MCF 10A (cell line): Measurements from ENCODE around the gene PCNX3. TPM values are rescaled to one million over a fixed set of nuclear protein-coding genes. Genes with fewer than 3 reads are reported as not detected.

Experiments used
- BruUV-seq: library from RNA; stranded (reverse); fragments of 400-500 nt; replicated peaks from 2 replicates; lab custom pipeline; 2021; lab: Mats Ljungman, UMichigan
- CTCF ChIA-PET: fragments of 300-600 bp; sonication (Branson Sonifier 250); formaldehyde crosslinking; extraction: SDS; loops from one replicate; lab custom pipeline; 2021; ENCODE audit warnings: antibody characterized with exemption, inconsistent platforms; lab: Yijun Ruan, JAX
- POLR2A ChIA-PET: fragments of 300-600, 350-650 bp; sonication (Branson Sonifier 250); formaldehyde crosslinking; extraction: SDS; loops from one replicate; lab custom pipeline; 2020; ENCODE audit warnings: antibody characterized with exemption, inconsistent platforms; lab: Yijun Ruan, JAX
- DNase-seq: peaks from one replicate; pipeline ENCODE4 v3.0.0-alpha.2; 2018; ENCODE audit not compliant: unreplicated experiment
- H3K27ac Mint-ChIP-seq: one replicate; pipeline ENCODE4 v1.8.0; 2022; ENCODE audit warnings: mild to moderate bottlenecking, low read depth, mixed read lengths; ENCODE audit not compliant: unreplicated experiment
- H3K27me3 Mint-ChIP-seq: one replicate; pipeline ENCODE4 v1.8.0; 2022; ENCODE audit warnings: mixed read lengths; ENCODE audit not compliant: insufficient read depth, unreplicated experiment
- H3K36me3 Mint-ChIP-seq: one replicate; pipeline ENCODE4 v1.8.0; 2022; ENCODE audit warnings: mild to moderate bottlenecking, moderate library complexity, mixed read lengths; ENCODE audit not compliant: insufficient read depth, unreplicated experiment
- H3K4me1 Mint-ChIP-seq: one replicate; pipeline ENCODE4 v1.8.0; 2022; ENCODE audit warnings: mixed read lengths; ENCODE audit not compliant: insufficient read depth, unreplicated experiment
- H3K4me3 Mint-ChIP-seq: one replicate; pipeline ENCODE4 v1.8.0; 2022; ENCODE audit warnings: mild to moderate bottlenecking, moderate library complexity, mixed read lengths; ENCODE audit not compliant: unreplicated experiment
- H3K9me3 Mint-ChIP-seq: one replicate; pipeline ENCODE4 v1.8.0; 2022; ENCODE audit warnings: mixed read lengths; ENCODE audit not compliant: unreplicated experiment
- CTCF ChIP-seq: fragments of 200-600 bp; IDR thresholded peaks from one replicate; pipeline ENCODE4 v1.8.0; 2022; ENCODE audit warnings: antibody characterized with exemption, mild to moderate bottlenecking; ENCODE audit not compliant: unreplicated experiment
- intact Hi-C: fragments of 100-400 bp; cut with micrococcal nuclease; formaldehyde crosslinking; loops from 2 replicates; pipeline ENCODE4 v1.14.1; 2022
- total RNA-seq: library from RNA; stranded (reverse); gene quantifications from 2 replicates; pipeline ENCODE4 v1.2.3, GENCODE V29; 2022

Gene PCNX3
- total RNA-seq, 1 experiment from 2014 or later = 40.9 TPM

- H3K36me3 Mint-ChIP-seq = peaks cover 53% of the 10 kb centered on the region
- DNase-seq = no peak
- TSS peak; percentile 0 for BruUV-seq
- H3K4me1 Mint-ChIP-seq = peaks cover 43% of the 10 kb centered on the region
- TF ChIP-seq CTCF = no peak
- no peaks in the 10 kb centered on the region for H3K27me3 Mint-ChIP-seq
- H3K27ac Mint-ChIP-seq = no peak overlapping the region
- no peaks in the 10 kb centered on the region for H3K9me3 Mint-ChIP-seq
- intact Hi-C loops = loop anchor here (1.0 kb wide), 1 partner anchor 15 kb away; no protein-coding TSS in a partner anchor
- POLR2A ChIA-PET = interaction anchor here (0.5 to 4.8 kb wide), 17 partner anchors 13 to 439 kb away, joined by 3 to 103 read pairs (median 4); partner anchors contain the start of genes CFL1, MALAT1, MAP3K11 and PCNX3
- H3K4me3 Mint-ChIP-seq = peak overlapping the region; percentile 97
- CTCF ChIA-PET = interaction anchor here (0.8 to 3.2 kb wide), 11 partner anchors 13 to 323 kb away, joined by 3 to 51 read pairs (median 3); partner anchors contain the start of genes KCNK7 and PCNX3
Observed at GRCh38 chr11:65573391-65574079, 42.0 kb upstream of the PCNX3 start.

GRCh38 chr11:65574109-65574810 lies 41.3 kb upstream of the PCNX3 start:
- peak overlapping the region; percentile 97 for H3K4me3 Mint-ChIP-seq
- intact Hi-C loops = loop anchor here (1.0 kb wide), 1 partner anchor 14 kb away; no protein-coding TSS in a partner anchor
- TF ChIP-seq CTCF = peak; percentile 98
- peaks cover 40% of the 10 kb centered on the region for H3K4me1 Mint-ChIP-seq
- POLR2A ChIA-PET = interaction anchor here (0.9 to 4.6 kb wide), 6 partner anchors 19 to 240 kb away, joined by 4 to 103 read pairs (median 18); partner anchors contain the start of genes MAP3K11, PCNX3 and RELA
- peaks cover 47% of the 10 kb centered on the region for H3K36me3 Mint-ChIP-seq
- no peak overlapping the region for H3K27ac Mint-ChIP-seq
- CTCF ChIA-PET = interaction anchor here (0.6 to 3.2 kb wide), 5 partner anchors 13 to 323 kb away, joined by 3 to 35 read pairs (median 3); no protein-coding TSS in a partner anchor
- no TSS peak for BruUV-seq
- H3K9me3 Mint-ChIP-seq = no peaks in the 10 kb centered on the region
- H3K27me3 Mint-ChIP-seq = no peaks in the 10 kb centered on the region
- peak; percentile 91 for DNase-seq

GRCh38 chr11:65574811-65575567 lies 40.6 kb upstream of the PCNX3 start:
- DNase-seq = peak; percentile 64
- Mint-ChIP-seq H3K9me3 (no peaks in the 10 kb centered on the region), H3K27ac (peak overlapping the region; percentile 16), H3K27me3 (no peaks in the 10 kb centered on the region), H3K4me3 (peak overlapping the region; percentile 97), H3K36me3 (peaks cover 51% of the 10 kb centered on the region), H3K4me1 (peaks cover 40% of the 10 kb centered on the region)
- POLR2A ChIA-PET = interaction anchor here (0.8 to 3.7 kb wide), 14 partner anchors 12 to 243 kb away, joined by 3 to 60 read pairs (median 6); partner anchors contain the start of genes FRMD8, KCNK7, LTBP3 and MAP3K11
- CTCF ChIA-PET = interaction anchor here (0.6 to 1.0 kb wide), 6 partner anchors 19 to 371 kb away, joined by 3 read pairs; no protein-coding TSS in a partner anchor
- TF ChIP-seq CTCF = no peak
- intact Hi-C loops = loop anchor here (1.0 kb wide), 1 partner anchor 13 kb away; no protein-coding TSS in a partner anchor
- BruUV-seq = no TSS peak
